ENCODE data around the gene CDK10. TPM values are rescaled to one million over a fixed set of nuclear protein-coding genes. Genes with fewer than 3 reads are reported as not detected.
A peak's percentile ranks its signal among the peaks of the same experiment; 100 is the strongest.

The CDK10 gene
- total and polyA plus RNA-seq, 10 of the 15 experiments (the other 5 are each of a cell fraction or from before 2014, with no cell fraction given), result 1.5 to 58.7 (median 36.0) TPM

DNA sequence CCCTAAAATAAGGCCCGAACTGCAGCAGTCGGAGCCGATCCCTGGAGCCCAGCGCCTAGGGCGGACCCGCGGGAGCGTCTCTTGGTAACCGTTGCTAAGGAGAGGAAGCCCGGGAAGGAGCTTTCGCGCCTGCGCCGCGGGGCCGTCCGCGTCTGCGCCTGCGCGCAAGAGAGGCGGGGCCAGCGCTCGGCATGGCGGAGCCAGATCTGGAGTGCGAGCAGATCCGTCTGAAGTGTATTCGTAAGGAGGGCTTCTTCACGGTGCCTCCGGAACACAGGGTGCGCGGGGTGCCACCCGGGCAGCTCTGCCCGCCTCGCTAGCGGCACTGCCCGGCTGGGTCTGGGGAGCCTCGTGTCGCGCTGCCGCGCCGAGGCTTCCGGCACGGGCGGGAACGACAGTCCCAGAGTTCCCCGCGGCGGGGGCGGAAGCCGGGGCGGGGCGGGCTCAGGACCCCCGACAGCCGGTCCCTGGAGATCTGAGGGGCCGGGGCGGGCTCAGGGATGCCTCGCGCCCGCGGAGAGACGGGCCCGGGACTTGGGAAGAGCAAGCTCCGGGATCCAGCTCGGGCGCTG lies at the start of gene CDK10 (continued):
- TF ChIP-seq, protein P1, sequence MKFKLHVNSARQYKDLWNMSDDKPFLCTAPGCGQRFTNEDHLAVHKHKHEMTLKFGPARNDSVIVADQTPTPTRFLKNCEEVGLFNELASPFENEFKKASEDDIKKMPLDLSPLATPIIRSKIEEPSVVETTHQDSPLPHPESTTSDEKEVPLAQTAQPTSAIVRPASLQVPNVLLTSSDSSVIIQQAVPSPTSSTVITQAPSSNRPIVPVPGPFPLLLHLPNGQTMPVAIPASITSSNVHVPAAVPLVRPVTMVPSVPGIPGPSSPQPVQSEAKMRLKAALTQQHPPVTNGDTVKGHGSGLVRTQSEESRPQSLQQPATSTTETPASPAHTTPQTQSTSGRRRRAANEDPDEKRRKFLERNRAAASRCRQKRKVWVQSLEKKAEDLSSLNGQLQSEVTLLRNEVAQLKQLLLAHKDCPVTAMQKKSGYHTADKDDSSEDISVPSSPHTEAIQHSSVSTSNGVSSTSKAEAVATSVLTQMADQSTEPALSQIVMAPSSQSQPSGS (IDR thresholded peaks at IDR 0.05; ENCODE audit: low read length), result no peak
- TF ChIP-seq GABPA (IDR thresholded peaks at IDR 0.05; ENCODE audit: low read depth) (no peak), ZNF217 (IDR thresholded peaks at IDR 0.05) (no peak), ZSCAN29 (IDR thresholded peaks at IDR 0.05) (no peak), BCL11A (IDR thresholded peaks at IDR 0.05; ENCODE audit: low read depth, low read length) (no peak), STAT1 (conservative IDR thresholded peaks at IDR 0.05) (0 out of 2 replicates have a peak, but pooled peaks have one; percentile 42), RAD21 (IDR thresholded peaks at IDR 0.05; ENCODE audit: insufficient read depth, low read depth, low read length) (no peak), SMC3 (IDR thresholded peaks at IDR 0.05; ENCODE audit: borderline replicate concordance, low read length) (no peak), HDAC6 (IDR thresholded peaks at IDR 0.05; ENCODE audit: unreplicated experiment) (no peak), NBN (IDR thresholded peaks at IDR 0.05) (no peak), RBBP5 (conservative IDR thresholded peaks at IDR 0.05) (no peak)
- TF ChIP-seq, protein P2, sequence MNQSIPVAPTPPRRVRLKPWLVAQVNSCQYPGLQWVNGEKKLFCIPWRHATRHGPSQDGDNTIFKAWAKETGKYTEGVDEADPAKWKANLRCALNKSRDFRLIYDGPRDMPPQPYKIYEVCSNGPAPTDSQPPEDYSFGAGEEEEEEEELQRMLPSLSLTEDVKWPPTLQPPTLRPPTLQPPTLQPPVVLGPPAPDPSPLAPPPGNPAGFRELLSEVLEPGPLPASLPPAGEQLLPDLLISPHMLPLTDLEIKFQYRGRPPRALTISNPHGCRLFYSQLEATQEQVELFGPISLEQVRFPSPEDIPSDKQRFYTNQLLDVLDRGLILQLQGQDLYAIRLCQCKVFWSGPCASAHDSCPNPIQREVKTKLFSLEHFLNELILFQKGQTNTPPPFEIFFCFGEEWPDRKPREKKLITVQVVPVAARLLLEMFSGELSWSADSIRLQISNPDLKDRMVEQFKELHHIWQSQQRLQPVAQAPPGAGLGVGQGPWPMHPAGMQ (IDR thresholded peaks at IDR 0.05; ENCODE audit: borderline replicate concordance), result no peak
- TF ChIP-seq, protein P3, sequence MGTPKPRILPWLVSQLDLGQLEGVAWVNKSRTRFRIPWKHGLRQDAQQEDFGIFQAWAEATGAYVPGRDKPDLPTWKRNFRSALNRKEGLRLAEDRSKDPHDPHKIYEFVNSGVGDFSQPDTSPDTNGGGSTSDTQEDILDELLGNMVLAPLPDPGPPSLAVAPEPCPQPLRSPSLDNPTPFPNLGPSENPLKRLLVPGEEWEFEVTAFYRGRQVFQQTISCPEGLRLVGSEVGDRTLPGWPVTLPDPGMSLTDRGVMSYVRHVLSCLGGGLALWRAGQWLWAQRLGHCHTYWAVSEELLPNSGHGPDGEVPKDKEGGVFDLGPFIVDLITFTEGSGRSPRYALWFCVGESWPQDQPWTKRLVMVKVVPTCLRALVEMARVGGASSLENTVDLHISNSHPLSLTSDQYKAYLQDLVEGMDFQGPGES (IDR thresholded peaks at IDR 0.05), result no peak
- TF ChIP-seq, protein P4, sequence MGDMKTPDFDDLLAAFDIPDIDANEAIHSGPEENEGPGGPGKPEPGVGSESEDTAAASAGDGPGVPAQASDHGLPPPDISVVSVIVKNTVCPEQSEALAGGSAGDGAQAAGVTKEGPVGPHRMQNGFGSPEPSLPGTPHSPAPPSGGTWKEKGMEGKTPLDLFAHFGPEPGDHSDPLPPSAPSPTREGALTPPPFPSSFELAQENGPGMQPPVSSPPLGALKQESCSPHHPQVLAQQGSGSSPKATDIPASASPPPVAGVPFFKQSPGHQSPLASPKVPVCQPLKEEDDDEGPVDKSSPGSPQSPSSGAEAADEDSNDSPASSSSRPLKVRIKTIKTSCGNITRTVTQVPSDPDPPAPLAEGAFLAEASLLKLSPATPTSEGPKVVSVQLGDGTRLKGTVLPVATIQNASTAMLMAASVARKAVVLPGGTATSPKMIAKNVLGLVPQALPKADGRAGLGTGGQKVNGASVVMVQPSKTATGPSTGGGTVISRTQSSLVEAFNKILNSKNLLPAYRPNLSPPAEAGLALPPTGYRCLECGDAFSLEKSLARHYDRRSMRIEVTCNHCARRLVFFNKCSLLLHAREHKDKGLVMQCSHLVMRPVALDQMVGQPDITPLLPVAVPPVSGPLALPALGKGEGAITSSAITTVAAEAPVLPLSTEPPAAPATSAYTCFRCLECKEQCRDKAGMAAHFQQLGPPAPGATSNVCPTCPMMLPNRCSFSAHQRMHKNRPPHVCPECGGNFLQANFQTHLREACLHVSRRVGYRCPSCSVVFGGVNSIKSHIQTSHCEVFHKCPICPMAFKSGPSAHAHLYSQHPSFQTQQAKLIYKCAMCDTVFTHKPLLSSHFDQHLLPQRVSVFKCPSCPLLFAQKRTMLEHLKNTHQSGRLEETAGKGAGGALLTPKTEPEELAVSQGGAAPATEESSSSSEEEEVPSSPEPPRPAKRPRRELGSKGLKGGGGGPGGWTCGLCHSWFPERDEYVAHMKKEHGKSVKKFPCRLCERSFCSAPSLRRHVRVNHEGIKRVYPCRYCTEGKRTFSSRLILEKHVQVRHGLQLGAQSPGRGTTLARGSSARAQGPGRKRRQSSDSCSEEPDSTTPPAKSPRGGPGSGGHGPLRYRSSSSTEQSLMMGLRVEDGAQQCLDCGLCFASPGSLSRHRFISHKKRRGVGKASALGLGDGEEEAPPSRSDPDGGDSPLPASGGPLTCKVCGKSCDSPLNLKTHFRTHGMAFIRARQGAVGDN (IDR thresholded peaks at IDR 0.05), result peak; percentile 86
- TF ChIP-seq, protein P5, sequence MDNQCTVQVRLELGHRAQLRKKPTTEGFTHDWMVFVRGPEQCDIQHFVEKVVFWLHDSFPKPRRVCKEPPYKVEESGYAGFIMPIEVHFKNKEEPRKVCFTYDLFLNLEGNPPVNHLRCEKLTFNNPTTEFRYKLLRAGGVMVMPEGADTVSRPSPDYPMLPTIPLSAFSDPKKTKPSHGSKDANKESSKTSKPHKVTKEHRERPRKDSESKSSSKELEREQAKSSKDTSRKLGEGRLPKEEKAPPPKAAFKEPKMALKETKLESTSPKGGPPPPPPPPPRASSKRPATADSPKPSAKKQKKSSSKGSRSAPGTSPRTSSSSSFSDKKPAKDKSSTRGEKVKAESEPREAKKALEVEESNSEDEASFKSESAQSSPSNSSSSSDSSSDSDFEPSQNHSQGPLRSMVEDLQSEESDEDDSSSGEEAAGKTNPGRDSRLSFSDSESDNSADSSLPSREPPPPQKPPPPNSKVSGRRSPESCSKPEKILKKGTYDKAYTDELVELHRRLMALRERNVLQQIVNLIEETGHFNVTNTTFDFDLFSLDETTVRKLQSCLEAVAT (IDR thresholded peaks at IDR 0.05), result no peak
- TF ChIP-seq, protein P6, sequence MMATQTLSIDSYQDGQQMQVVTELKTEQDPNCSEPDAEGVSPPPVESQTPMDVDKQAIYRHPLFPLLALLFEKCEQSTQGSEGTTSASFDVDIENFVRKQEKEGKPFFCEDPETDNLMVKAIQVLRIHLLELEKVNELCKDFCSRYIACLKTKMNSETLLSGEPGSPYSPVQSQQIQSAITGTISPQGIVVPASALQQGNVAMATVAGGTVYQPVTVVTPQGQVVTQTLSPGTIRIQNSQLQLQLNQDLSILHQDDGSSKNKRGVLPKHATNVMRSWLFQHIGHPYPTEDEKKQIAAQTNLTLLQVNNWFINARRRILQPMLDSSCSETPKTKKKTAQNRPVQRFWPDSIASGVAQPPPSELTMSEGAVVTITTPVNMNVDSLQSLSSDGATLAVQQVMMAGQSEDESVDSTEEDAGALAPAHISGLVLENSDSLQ (IDR thresholded peaks at IDR 0.05), result no peak
